WERI-Rb-1 (cell line): ENCODE results near the gene HOXA7.
A peak's percentile ranks its signal among the peaks of the same experiment; 100 is the strongest.

Experiments
- DNase-seq: peaks from one replicate; pipeline ENCODE4 v3.0.0-alpha.2; 2020
- H3K27ac ChIP-seq: fragments of 250-450 bp; sonication (Bioruptor Pico); 2 replicates; pipeline ENCODE4 v1.5.1; 2020; ENCODE audit warnings: mild to moderate bottlenecking, moderate library complexity
- H3K27me3 ChIP-seq: fragments of 250-450 bp; sonication (Bioruptor Pico); 2 replicates; pipeline ENCODE4 v1.5.1; 2021; ENCODE audit warnings: mild to moderate bottlenecking, low read depth, moderate library complexity; ENCODE audit not compliant: insufficient read depth, severe bottlenecking
- H3K36me3 ChIP-seq: fragments of 250-450 bp; sonication (Bioruptor Pico); 2 replicates; pipeline ENCODE4 v1.5.1; 2020; ENCODE audit warnings: mild to moderate bottlenecking, moderate library complexity
- H3K4me3 ChIP-seq: 2 replicates; pipeline ENCODE4 v1.5.1; 2011; ENCODE audit warnings: low read depth, mild to moderate bottlenecking, control low read depth, low read length
- H3K9me3 ChIP-seq: fragments of 250-450 bp; sonication (Bioruptor Pico); 2 replicates; pipeline ENCODE4 v1.5.1; 2021; ENCODE audit warnings: mild to moderate bottlenecking, moderate library complexity; ENCODE audit not compliant: severe bottlenecking
- CTCF ChIP-seq: IDR thresholded peaks from 2 replicates; pipeline ENCODE4 v1.5.1; 2011; ENCODE audit warnings: low read depth, mild to moderate bottlenecking, control low read depth, inconsistent platforms, low read length

Gene HOXA7

GRCh38 chr7:27158436-27159265 is 2.2 kb upstream of the HOXA7 start:
- H3K27me3 ChIP-seq = peaks cover 32% of the 10 kb centered on the region
- no peak overlapping the region for H3K4me3 ChIP-seq
- no peaks in the 10 kb centered on the region for H3K36me3 ChIP-seq
- TF ChIP-seq CTCF = no peak
- peak; percentile 6 for DNase-seq
- no peak overlapping the region for H3K27ac ChIP-seq
- H3K9me3 ChIP-seq = peaks cover 13% of the 10 kb centered on the region

GRCh38 chr7:27157702-27158431 is 1.4 kb upstream of the HOXA7 start:
- H3K36me3 ChIP-seq = no peaks in the 10 kb centered on the region
- peaks cover 13% of the 10 kb centered on the region for H3K9me3 ChIP-seq
- no peak overlapping the region for H3K27ac ChIP-seq
- H3K4me3 ChIP-seq = no peak overlapping the region
- peaks cover 36% of the 10 kb centered on the region for H3K27me3 ChIP-seq
- peak; percentile 5 for DNase-seq
- TF ChIP-seq CTCF = no peak

- Histone ChIP-seq H3K4me3 (peak overlapping the region; percentile 73), H3K27me3 (peaks cover 42% of the 10 kb centered on the region)
- no peak for TF ChIP-seq CTCF
Measured at GRCh38 chr7:27156916-27157701, 634 bp upstream of the HOXA7 start.

GRCh38 chr7:27155816-27156507 is 513 bp downstream of the HOXA7 start:
- H3K9me3 ChIP-seq = peaks cover 13% of the 10 kb centered on the region
- H3K4me3 ChIP-seq = peak overlapping the region; percentile 73
- TF ChIP-seq CTCF = no peak
- H3K36me3 ChIP-seq = no peaks in the 10 kb centered on the region
- DNase-seq = peak; percentile 31
- H3K27me3 ChIP-seq = peaks cover 48% of the 10 kb centered on the region
- H3K27ac ChIP-seq = peak overlapping the region; percentile 72

More at GRCh38 chr7:27156916-27157701, 634 bp upstream of the HOXA7 start:
- Histone ChIP-seq H3K36me3 (no peaks in the 10 kb centered on the region), H3K27ac (peak overlapping the region; percentile 72), H3K9me3 (peaks cover 13% of the 10 kb centered on the region)
- no peak for DNase-seq
